ENCODE results near the gene GPX8. TPM values are rescaled to one million over a fixed set of nuclear protein-coding genes. Genes with fewer than 3 reads are reported as not detected.

GPX8 gene
- total and polyA plus RNA-seq, 2 of the 13 experiments (the other 11 are each of a cell fraction or from before 2014, with no cell fraction given): 0.33 to 0.94 TPM

- TF ChIP-seq MYC (CRISPR knock-in tag; IDR thresholded peaks at IDR 0.05; ENCODE audit: borderline replicate concordance) (no peak), ZNF614 (CRISPR knock-in tag; IDR thresholded peaks at IDR 0.05; ENCODE audit: borderline replicate concordance) (0 out of 2 replicates have a peak, but pooled peaks have one; percentile 57), AHR (CRISPR knock-in tag; IDR thresholded peaks at IDR 0.05) (no peak), ZKSCAN8 (CRISPR knock-in tag; IDR thresholded peaks at IDR 0.05; ENCODE audit: borderline replicate concordance) (no peak), PHF20 (CRISPR knock-in tag; IDR thresholded peaks at IDR 0.05) (no peak), HMGXB4 (CRISPR knock-in tag; IDR thresholded peaks at IDR 0.05; ENCODE audit: borderline replicate concordance in 1 of 2, low read depth in 1 of 2) (0 out of 4 replicates have a peak, but pooled peaks of 1 of the 2 experiments have one; percentile 20), STAG1 (CRISPR knock-in tag; IDR thresholded peaks at IDR 0.05) (peak; percentile 92), ZNF800 (CRISPR knock-in tag; IDR thresholded peaks at IDR 0.05) (0 out of 2 replicates have a peak, but pooled peaks have one; percentile 25), CEBPG (CRISPR knock-in tag; IDR thresholded peaks at IDR 0.05) (0 out of 2 replicates have a peak, but pooled peaks have one; percentile 14), FOXK1 (CRISPR knock-in tag; IDR thresholded peaks at IDR 0.05; ENCODE audit: borderline replicate concordance, low read depth) (peak; percentile 37; the same call in 1 of the 2 replicates), ZNF124 (CRISPR knock-in tag; IDR thresholded peaks at IDR 0.05) (no peak)
- TF ChIP-seq, protein P1, sequence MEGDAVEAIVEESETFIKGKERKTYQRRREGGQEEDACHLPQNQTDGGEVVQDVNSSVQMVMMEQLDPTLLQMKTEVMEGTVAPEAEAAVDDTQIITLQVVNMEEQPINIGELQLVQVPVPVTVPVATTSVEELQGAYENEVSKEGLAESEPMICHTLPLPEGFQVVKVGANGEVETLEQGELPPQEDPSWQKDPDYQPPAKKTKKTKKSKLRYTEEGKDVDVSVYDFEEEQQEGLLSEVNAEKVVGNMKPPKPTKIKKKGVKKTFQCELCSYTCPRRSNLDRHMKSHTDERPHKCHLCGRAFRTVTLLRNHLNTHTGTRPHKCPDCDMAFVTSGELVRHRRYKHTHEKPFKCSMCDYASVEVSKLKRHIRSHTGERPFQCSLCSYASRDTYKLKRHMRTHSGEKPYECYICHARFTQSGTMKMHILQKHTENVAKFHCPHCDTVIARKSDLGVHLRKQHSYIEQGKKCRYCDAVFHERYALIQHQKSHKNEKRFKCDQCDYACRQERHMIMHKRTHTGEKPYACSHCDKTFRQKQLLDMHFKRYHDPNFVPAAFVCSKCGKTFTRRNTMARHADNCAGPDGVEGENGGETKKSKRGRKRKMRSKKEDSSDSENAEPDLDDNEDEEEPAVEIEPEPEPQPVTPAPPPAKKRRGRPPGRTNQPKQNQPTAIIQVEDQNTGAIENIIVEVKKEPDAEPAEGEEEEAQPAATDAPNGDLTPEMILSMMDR (CRISPR knock-in tag; IDR thresholded peaks at IDR 0.05): peak; percentile 88
- TF ChIP-seq, protein P2, sequence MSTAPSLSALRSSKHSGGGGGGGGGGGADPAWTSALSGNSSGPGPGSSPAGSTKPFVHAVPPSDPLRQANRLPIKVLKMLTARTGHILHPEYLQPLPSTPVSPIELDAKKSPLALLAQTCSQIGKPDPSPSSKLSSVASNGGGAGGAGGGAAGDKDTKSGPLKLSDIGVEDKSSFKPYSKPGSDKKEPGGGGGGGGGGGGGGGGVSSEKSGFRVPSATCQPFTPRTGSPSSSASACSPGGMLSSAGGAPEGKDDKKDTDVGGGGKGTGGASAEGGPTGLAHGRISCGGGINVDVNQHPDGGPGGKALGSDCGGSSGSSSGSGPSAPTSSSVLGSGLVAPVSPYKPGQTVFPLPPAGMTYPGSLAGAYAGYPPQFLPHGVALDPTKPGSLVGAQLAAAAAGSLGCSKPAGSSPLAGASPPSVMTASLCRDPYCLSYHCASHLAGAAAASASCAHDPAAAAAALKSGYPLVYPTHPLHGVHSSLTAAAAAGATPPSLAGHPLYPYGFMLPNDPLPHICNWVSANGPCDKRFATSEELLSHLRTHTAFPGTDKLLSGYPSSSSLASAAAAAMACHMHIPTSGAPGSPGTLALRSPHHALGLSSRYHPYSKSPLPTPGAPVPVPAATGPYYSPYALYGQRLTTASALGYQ (CRISPR knock-in tag; IDR thresholded peaks at IDR 0.05): no peak
Measured at GRCh38 chr5:55172051-55172899, 12.3 kb downstream of the GPX8 start (continued).

All from HepG2 (cell line).